Measurements from ENCODE around the gene GRB14.

DNA sequence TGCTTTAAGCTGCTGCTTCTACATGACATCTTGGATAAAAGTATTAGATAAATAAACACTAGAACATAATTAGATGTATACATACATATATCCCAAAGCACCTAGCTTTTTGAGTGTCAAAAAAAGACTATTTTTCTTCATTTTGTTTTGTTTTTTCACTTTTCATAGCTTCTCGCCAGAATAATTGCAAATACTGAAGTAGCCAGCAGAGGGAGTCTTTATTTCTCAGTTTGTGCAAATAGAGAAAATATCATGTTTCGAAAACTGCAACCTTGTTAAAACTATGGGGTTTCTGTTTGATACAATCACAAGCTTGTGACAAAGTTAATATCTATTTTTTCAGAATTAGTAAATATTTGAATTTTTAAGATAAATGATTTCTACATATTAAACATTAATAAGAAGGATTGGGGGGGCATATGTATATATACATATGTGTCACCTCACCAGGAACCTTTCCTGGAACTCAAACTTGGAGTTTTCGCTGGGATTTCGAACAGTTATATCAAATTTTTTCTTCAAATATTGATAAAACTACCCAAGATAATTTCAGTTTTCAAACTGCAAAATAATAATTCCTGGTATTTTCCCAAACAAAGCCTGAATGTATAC is 61.0 kb downstream of the GRB14 start:
- TF ChIP-seq, protein P1, sequence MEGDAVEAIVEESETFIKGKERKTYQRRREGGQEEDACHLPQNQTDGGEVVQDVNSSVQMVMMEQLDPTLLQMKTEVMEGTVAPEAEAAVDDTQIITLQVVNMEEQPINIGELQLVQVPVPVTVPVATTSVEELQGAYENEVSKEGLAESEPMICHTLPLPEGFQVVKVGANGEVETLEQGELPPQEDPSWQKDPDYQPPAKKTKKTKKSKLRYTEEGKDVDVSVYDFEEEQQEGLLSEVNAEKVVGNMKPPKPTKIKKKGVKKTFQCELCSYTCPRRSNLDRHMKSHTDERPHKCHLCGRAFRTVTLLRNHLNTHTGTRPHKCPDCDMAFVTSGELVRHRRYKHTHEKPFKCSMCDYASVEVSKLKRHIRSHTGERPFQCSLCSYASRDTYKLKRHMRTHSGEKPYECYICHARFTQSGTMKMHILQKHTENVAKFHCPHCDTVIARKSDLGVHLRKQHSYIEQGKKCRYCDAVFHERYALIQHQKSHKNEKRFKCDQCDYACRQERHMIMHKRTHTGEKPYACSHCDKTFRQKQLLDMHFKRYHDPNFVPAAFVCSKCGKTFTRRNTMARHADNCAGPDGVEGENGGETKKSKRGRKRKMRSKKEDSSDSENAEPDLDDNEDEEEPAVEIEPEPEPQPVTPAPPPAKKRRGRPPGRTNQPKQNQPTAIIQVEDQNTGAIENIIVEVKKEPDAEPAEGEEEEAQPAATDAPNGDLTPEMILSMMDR (conservative IDR thresholded peaks at IDR 0.05; ENCODE audit: low read length): peak; percentile 87
- no peak for TF ChIP-seq EZH2phosphoT487 (IDR thresholded peaks at IDR 0.05; ENCODE audit: borderline replicate concordance, low read depth, low read length)
